IPS-15b (cell line): Measurements from ENCODE around the gene TMC6.
"Not testable (repeated sequence)": the region's sequence is repeated elsewhere in the genome, so short reads cannot be mapped to it uniquely, and the experiment has no call there.

ENCODE experiments used
- H3K27me3 ChIP-seq: one replicate; pipeline ENCODE4 v1.6.1; 2013; ENCODE audit warnings: low read length; ENCODE audit not compliant: control insufficient read depth, insufficient read depth
- H3K36me3 ChIP-seq: one replicate; pipeline ENCODE4 v1.6.1; 2013; ENCODE audit warnings: low read length; ENCODE audit not compliant: control insufficient read depth, insufficient read depth
- H3K4me1 ChIP-seq: one replicate; pipeline ENCODE4 v1.6.1; 2013; ENCODE audit warnings: mild to moderate bottlenecking, low read length; ENCODE audit not compliant: control insufficient read depth, insufficient read depth
- H3K4me3 ChIP-seq: one replicate; pipeline ENCODE4 v1.5.1; 2013; ENCODE audit warnings: low read depth, low read length
- H3K9ac ChIP-seq: one replicate; pipeline ENCODE4 v1.6.1; 2013; ENCODE audit warnings: low read depth, mild to moderate bottlenecking, low read length
- H3K9me3 ChIP-seq: one replicate; pipeline ENCODE4 v1.6.1; 2013; ENCODE audit warnings: mild to moderate bottlenecking, low read length; ENCODE audit not compliant: control insufficient read depth, insufficient read depth

Gene TMC6

GRCh38 chr17:78147315-78147998 is 18.9 kb upstream of the TMC6 start:
- Histone ChIP-seq H3K9me3 (no peaks in the 10 kb centered on the region), H3K27me3 (no peaks in the 10 kb centered on the region), H3K4me1 (no peaks in the 10 kb centered on the region), H3K9ac (no peak overlapping the region), H3K4me3 (no peak overlapping the region), H3K36me3 (peaks cover 2% of the 10 kb centered on the region)

GRCh38 chr17:78146881-78147280 is 18.3 kb upstream of the TMC6 start:
- no peak overlapping the region for H3K4me3 ChIP-seq
- H3K4me1 ChIP-seq: no peaks in the 10 kb centered on the region
- H3K36me3 ChIP-seq: peaks cover 2% of the 10 kb centered on the region
- H3K27me3 ChIP-seq: no peaks in the 10 kb centered on the region
- no peak overlapping the region for H3K9ac ChIP-seq
- no peaks in the 10 kb centered on the region for H3K9me3 ChIP-seq

- H3K36me3 ChIP-seq: peaks cover 2% of the 10 kb centered on the region
- H3K9ac ChIP-seq: no peak overlapping the region
- no peaks in the 10 kb centered on the region for H3K4me1 ChIP-seq
- no peak overlapping the region for H3K4me3 ChIP-seq
- no peaks in the 10 kb centered on the region for H3K9me3 ChIP-seq
- H3K27me3 ChIP-seq: no peaks in the 10 kb centered on the region
These were observed 17.9 kb upstream of the TMC6 start for GRCh38 chr17:78146471-78146869.

- no peak overlapping the region for H3K4me3 ChIP-seq
- no peaks in the 10 kb centered on the region for H3K27me3 ChIP-seq
- no peaks in the 10 kb centered on the region for H3K4me1 ChIP-seq
These were observed 16.4 kb upstream of the TMC6 start for GRCh38 chr17:78144736-78145641.

GRCh38 chr17:78144147-78144719 is 15.7 kb upstream of the TMC6 start:
- Histone ChIP-seq H3K4me1 (no peaks in the 10 kb centered on the region), H3K36me3 (peaks cover 2% of the 10 kb centered on the region), H3K4me3 (no peak overlapping the region), H3K9ac (no peak overlapping the region), H3K27me3 (no peaks in the 10 kb centered on the region), H3K9me3 (no peaks in the 10 kb centered on the region)

More at GRCh38 chr17:78144736-78145641, 16.4 kb upstream of the TMC6 start:
- Histone ChIP-seq H3K36me3 (peaks cover 2% of the 10 kb centered on the region), H3K9ac (no peak overlapping the region), H3K9me3 (no peaks in the 10 kb centered on the region)

- no peaks in the 10 kb centered on the region for H3K4me1 ChIP-seq
These were observed 14.9 kb upstream of the TMC6 start for GRCh38 chr17:78143214-78144146.

GRCh38 chr17:78142119-78142861 is 13.7 kb upstream of the TMC6 start:
- H3K4me1 ChIP-seq: no peaks in the 10 kb centered on the region
- H3K27me3 ChIP-seq: no peaks in the 10 kb centered on the region
- H3K4me3 ChIP-seq: no peak overlapping the region
- peaks cover 2% of the 10 kb centered on the region for H3K36me3 ChIP-seq
- no peak overlapping the region for H3K9ac ChIP-seq
- H3K9me3 ChIP-seq: no peaks in the 10 kb centered on the region

More at GRCh38 chr17:78143214-78144146, 14.9 kb upstream of the TMC6 start:
- no peak overlapping the region for H3K4me3 ChIP-seq
- no peaks in the 10 kb centered on the region for H3K9me3 ChIP-seq
- peaks cover 2% of the 10 kb centered on the region for H3K36me3 ChIP-seq
- H3K9ac ChIP-seq: peak overlapping the region; percentile 47
- H3K27me3 ChIP-seq: no peaks in the 10 kb centered on the region

- Histone ChIP-seq H3K36me3 (peaks cover under 1% of the 10 kb centered on the region), H3K4me3 (no peak overlapping the region), H3K27me3 (no peaks in the 10 kb centered on the region), H3K4me1 (no peaks in the 10 kb centered on the region), H3K9ac (no peak overlapping the region), H3K9me3 (no peaks in the 10 kb centered on the region)
These were observed 13.0 kb upstream of the TMC6 start for GRCh38 chr17:78141437-78142118.

GRCh38 chr17:78140169-78141051 is 11.9 kb upstream of the TMC6 start:
- Histone ChIP-seq H3K9ac (peak overlapping the region; percentile 24), H3K36me3 (no peaks in the 10 kb centered on the region), H3K9me3 (no peaks in the 10 kb centered on the region), H3K27me3 (no peaks in the 10 kb centered on the region), H3K4me1 (no peaks in the 10 kb centered on the region), H3K4me3 (peak overlapping the region; percentile 45)

- not testable (repeated sequence) for H3K9me3 ChIP-seq, H3K4me1 ChIP-seq, H3K9ac ChIP-seq, H3K27me3 ChIP-seq, H3K36me3 ChIP-seq
- peak overlapping the region; percentile 8 for H3K4me3 ChIP-seq
These were observed 11.3 kb upstream of the TMC6 start for GRCh38 chr17:78139861-78140168.
